ENCODE measurements around the gene ZDHHC22.

The ZDHHC22 gene

DNA sequence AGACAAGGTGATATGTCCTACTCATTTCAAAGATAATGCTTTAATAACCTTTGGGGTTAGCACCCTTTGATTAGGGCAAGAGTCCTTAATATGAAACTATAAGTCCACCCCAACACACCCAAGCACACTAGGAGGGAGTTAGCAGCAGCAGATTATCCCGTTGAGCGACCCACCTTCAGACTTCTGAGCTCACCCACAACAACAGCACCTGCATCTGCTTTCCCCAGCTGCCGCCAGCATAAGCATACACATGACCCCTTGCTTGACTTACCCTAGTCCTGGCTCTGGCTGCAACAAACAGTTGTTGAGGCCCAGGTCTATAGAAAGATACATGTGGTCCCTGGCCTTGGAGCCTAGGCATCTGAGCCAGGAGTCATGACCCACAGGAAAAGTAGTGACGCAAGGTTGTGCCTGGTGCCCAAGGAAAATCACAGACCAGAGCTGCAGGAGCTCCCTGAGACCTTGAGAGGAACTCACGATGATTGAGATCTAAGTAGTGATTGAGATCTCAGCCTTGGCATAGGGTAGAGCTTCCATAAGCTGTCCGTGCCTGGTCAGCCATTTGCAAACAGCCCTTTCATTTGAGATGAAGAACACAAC is 19.0 kb downstream of the ZDHHC22 start:
- H3K9me2 ChIP-seq (replicated peaks; ENCODE audit: insufficient read depth, low read length), result no peaks in the 10 kb centered on the region
- H3F3A ChIP-seq (ENCODE audit: insufficient read depth), result peaks cover 26% of the 10 kb centered on the region
- H3K27ac ChIP-seq (ENCODE audit: low read depth, low read length), result peak overlapping the region; percentile 91
- H3K79me2 ChIP-seq (ENCODE audit: insufficient read depth, low read length), result no peaks in the 10 kb centered on the region
- H3K27me3 ChIP-seq (ENCODE audit: low read length), result no peaks in the 10 kb centered on the region
- no peak for TF ChIP-seq EZH2phosphoT487 (conservative IDR thresholded peaks at IDR 0.05; ENCODE audit: low read length)
- TF ChIP-seq, protein P1, sequence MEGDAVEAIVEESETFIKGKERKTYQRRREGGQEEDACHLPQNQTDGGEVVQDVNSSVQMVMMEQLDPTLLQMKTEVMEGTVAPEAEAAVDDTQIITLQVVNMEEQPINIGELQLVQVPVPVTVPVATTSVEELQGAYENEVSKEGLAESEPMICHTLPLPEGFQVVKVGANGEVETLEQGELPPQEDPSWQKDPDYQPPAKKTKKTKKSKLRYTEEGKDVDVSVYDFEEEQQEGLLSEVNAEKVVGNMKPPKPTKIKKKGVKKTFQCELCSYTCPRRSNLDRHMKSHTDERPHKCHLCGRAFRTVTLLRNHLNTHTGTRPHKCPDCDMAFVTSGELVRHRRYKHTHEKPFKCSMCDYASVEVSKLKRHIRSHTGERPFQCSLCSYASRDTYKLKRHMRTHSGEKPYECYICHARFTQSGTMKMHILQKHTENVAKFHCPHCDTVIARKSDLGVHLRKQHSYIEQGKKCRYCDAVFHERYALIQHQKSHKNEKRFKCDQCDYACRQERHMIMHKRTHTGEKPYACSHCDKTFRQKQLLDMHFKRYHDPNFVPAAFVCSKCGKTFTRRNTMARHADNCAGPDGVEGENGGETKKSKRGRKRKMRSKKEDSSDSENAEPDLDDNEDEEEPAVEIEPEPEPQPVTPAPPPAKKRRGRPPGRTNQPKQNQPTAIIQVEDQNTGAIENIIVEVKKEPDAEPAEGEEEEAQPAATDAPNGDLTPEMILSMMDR (IDR thresholded peaks at IDR 0.05; ENCODE audit: insufficient read depth, low read length, poor library complexity, severe bottlenecking), result no peak
- H2AFZ ChIP-seq (ENCODE audit: low read depth, low read length, severe bottlenecking), result no peak overlapping the region
- H3K9me3 ChIP-seq (ENCODE audit: insufficient read depth, low read length), result no peaks in the 10 kb centered on the region
- H3K9ac ChIP-seq (ENCODE audit: low read length), result no peak overlapping the region
- H3K4me2 ChIP-seq (ENCODE audit: low read depth, low read length, poor library complexity, severe bottlenecking), result peak overlapping the region; percentile 47
- H3K36me3 ChIP-seq (ENCODE audit: low read length), result no peaks in the 10 kb centered on the region
- no peaks in the 10 kb centered on the region for H4K20me1 ChIP-seq (ENCODE audit: low read depth, low read length)
- no peak overlapping the region for H3K4me3 ChIP-seq (ENCODE audit: insufficient read depth, low read length, poor library complexity, severe bottlenecking)

DNA sequence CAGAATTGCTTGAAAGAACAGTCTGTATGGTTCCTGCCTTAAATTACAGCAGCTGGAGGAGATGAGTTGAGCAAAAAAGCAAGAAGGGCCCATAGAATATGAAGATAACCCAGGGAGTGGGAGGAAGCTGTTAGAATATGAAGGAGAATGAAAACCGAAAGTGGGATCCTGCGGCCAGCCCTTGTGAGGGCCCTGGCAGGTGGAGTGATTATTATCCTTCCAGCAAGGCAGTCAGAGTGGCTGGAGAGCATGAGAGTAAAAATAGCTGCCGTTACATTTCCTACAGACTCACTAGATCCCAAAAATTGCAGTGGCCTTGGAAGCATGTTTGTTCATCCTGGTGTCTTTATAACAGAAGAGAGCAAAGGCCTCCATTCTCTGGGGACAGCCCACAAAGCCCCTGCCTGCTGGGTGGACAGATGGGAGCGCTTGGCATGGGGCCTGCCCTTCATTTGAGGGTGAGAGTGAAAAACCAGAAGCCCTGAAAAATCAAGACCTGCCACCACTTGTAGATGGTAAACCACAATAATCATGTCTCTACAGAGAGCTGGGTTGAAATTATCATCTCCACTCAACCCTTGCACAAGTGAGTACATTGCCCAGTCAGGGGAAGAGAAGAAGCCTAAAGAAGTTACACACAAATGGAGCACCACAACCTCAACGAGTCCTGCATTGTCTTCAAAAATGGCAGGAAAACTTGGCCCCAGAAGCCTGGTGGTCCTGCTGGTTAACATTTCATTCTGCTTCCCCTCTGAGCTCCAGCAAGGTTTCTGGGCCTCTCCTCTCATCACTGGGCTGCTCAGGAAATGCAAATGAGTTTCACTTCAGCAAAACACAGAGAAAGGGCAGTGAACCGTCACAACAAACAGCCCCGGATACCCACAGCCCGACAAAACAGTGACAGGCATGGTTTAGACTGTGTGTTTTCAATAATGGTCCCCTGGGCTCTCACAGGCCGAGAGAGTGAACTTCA is 20.5 kb downstream of the ZDHHC22 start:
- Histone ChIP-seq H3F3A (ENCODE audit: insufficient read depth) (peaks cover 26% of the 10 kb centered on the region), H2AFZ (ENCODE audit: low read depth, low read length, severe bottlenecking) (no peak overlapping the region), H3K4me2 (ENCODE audit: low read depth, low read length, poor library complexity, severe bottlenecking) (peak overlapping the region; percentile 57), H3K9me3 (ENCODE audit: insufficient read depth, low read length) (no peaks in the 10 kb centered on the region), H4K20me1 (ENCODE audit: low read depth, low read length) (no peaks in the 10 kb centered on the region), H3K9ac (ENCODE audit: low read length) (peak overlapping the region; percentile 5; the same call in 1 of the 2 replicates), H3K27me3 (ENCODE audit: low read length) (no peaks in the 10 kb centered on the region), H3K9me2 (replicated peaks; ENCODE audit: insufficient read depth, low read length) (no peaks in the 10 kb centered on the region), H3K36me3 (ENCODE audit: low read length) (no peaks in the 10 kb centered on the region), H3K27ac (ENCODE audit: low read depth, low read length) (peak overlapping the region; percentile 91), H3K4me3 (ENCODE audit: insufficient read depth, low read length, poor library complexity, severe bottlenecking) (peak overlapping the region; percentile 4), H3K79me2 (ENCODE audit: insufficient read depth, low read length) (no peaks in the 10 kb centered on the region)
- TF ChIP-seq, protein P1 (IDR thresholded peaks at IDR 0.05; ENCODE audit: insufficient read depth, low read length, poor library complexity, severe bottlenecking), result no peak
- no peak for TF ChIP-seq EZH2phosphoT487 (conservative IDR thresholded peaks at IDR 0.05; ENCODE audit: low read length)

DNA sequence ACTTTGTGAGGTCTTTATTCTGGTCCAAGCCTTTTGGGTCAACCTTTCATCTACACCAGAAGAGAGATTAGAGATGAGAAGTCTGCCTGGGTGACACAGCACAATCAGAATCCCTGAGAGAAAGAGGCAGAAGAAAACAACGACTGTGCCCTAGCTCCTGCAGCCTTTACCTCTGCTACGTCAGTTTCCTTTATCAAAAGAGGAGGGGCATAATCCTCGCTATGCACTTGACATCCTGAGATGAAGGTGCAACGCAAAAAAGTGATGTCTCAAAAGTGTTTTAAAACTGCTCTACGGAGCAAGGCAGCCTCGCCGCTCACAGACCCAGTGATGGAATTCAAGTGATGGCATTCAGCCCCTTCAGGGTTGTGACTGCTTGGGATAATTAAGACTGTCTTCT is 21.7 kb downstream of the ZDHHC22 start:
- Histone ChIP-seq H2AFZ (ENCODE audit: low read depth, low read length, severe bottlenecking) (no peak overlapping the region), H3F3A (ENCODE audit: insufficient read depth) (peaks cover 26% of the 10 kb centered on the region), H3K79me2 (ENCODE audit: insufficient read depth, low read length) (no peaks in the 10 kb centered on the region), H3K9me3 (ENCODE audit: insufficient read depth, low read length) (no peaks in the 10 kb centered on the region), H4K20me1 (ENCODE audit: low read depth, low read length) (no peaks in the 10 kb centered on the region), H3K27me3 (ENCODE audit: low read length) (no peaks in the 10 kb centered on the region), H3K36me3 (ENCODE audit: low read length) (no peaks in the 10 kb centered on the region), H3K4me2 (ENCODE audit: low read depth, low read length, poor library complexity, severe bottlenecking) (no peak overlapping the region), H3K9ac (ENCODE audit: low read length) (no peak overlapping the region), H3K9me2 (replicated peaks; ENCODE audit: insufficient read depth, low read length) (no peaks in the 10 kb centered on the region), H3K27ac (ENCODE audit: low read depth, low read length) (no peak overlapping the region), H3K4me3 (ENCODE audit: insufficient read depth, low read length, poor library complexity, severe bottlenecking) (no peak overlapping the region)
- TF ChIP-seq, protein P1 (IDR thresholded peaks at IDR 0.05; ENCODE audit: insufficient read depth, low read length, poor library complexity, severe bottlenecking), result no peak
- TF ChIP-seq EZH2phosphoT487 (conservative IDR thresholded peaks at IDR 0.05; ENCODE audit: low read length), result no peak
